ENCODE measurements around the gene TMEM150A. TPM values are rescaled to one million over a fixed set of nuclear protein-coding genes. Genes with fewer than 3 reads are reported as not detected.

Gene TMEM150A
- total and polyA plus RNA-seq, 2 of the 13 experiments (the other 11 are each of a cell fraction or from before 2014, with no cell fraction given), result 30.1 to 70.4 TPM

GRCh38 chr2:85601771-85602475 lies 575 bp downstream of the TMEM150A start (continued):
- TF ChIP-seq ZBTB37 (CRISPR knock-in tag; IDR thresholded peaks at IDR 0.05), result no peak
- no peak for TF ChIP-seq EHMT2 (IDR thresholded peaks at IDR 0.05; ENCODE audit: borderline replicate concordance, low read depth, low read length)
- no peak for TF ChIP-seq RFX5 (IDR thresholded peaks at IDR 0.05; ENCODE audit: low read depth, low read length)
- no peak for TF ChIP-seq PAX8 (CRISPR knock-in tag; IDR thresholded peaks at IDR 0.05; ENCODE audit: borderline replicate concordance)
- no peak for TF ChIP-seq ZNF547 (CRISPR knock-in tag; IDR thresholded peaks at IDR 0.05)
- TF ChIP-seq ZNF382 (CRISPR knock-in tag; IDR thresholded peaks at IDR 0.05; ENCODE audit: borderline replicate concordance), result no peak
- 0 out of 2 replicates have a peak, but pooled peaks have one; percentile 45 for TF ChIP-seq ZBTB34 (CRISPR knock-in tag; IDR thresholded peaks at IDR 0.05)
- no peak for TF ChIP-seq MZF1 (CRISPR knock-in tag; IDR thresholded peaks at IDR 0.05; ENCODE audit: borderline replicate concordance)
- TF ChIP-seq ZNF292 (CRISPR knock-in tag; IDR thresholded peaks at IDR 0.05; ENCODE audit: borderline replicate concordance, low read depth), result peak; percentile 50; the same call in 1 of the 2 replicates
- no peak for TF ChIP-seq ZNF207 (IDR thresholded peaks at IDR 0.05; ENCODE audit: borderline replicate concordance)
- 0 out of 2 replicates have a peak, but pooled peaks have one; percentile 33 for TF ChIP-seq ZNF619 (CRISPR knock-in tag; IDR thresholded peaks at IDR 0.05)
- TF ChIP-seq HMG20B (CRISPR knock-in tag; conservative IDR thresholded peaks at IDR 0.05), result no peak
- TF ChIP-seq ZNF703 (CRISPR knock-in tag; IDR thresholded peaks at IDR 0.05; ENCODE audit: borderline replicate concordance), result no peak
- TF ChIP-seq ZBTB7B (CRISPR knock-in tag; IDR thresholded peaks at IDR 0.05), result peak; percentile 62; the same call in 1 of the 2 replicates
- 0 out of 2 replicates have a peak, but pooled peaks have one; percentile 43 for TF ChIP-seq TBX2 (CRISPR knock-in tag; IDR thresholded peaks at IDR 0.05; ENCODE audit: borderline replicate concordance)
- TF ChIP-seq GZF1 (CRISPR knock-in tag; IDR thresholded peaks at IDR 0.05), result peak; percentile 39; the same call in 1 of the 2 replicates
- TF ChIP-seq ZBED4 (CRISPR knock-in tag; IDR thresholded peaks at IDR 0.05; ENCODE audit: borderline replicate concordance), result peak; percentile 45; the same call in 1 of the 2 replicates
- peak; percentile 20 for TF ChIP-seq ZNF331 (CRISPR knock-in tag; IDR thresholded peaks at IDR 0.05)
- TF ChIP-seq ZFAT (CRISPR knock-in tag; conservative IDR thresholded peaks at IDR 0.05), result peak; percentile 62; the same call in 1 of the 2 replicates
- TF ChIP-seq MXD1 (CRISPR knock-in tag; IDR thresholded peaks at IDR 0.05), result no peak; the same call in 1 of the 2 replicates
- peak; percentile 69; the same call in 1 of the 2 replicates for TF ChIP-seq ZNF792 (CRISPR knock-in tag; IDR thresholded peaks at IDR 0.05)
